ENCODE data around the gene ZDHHC14. TPM values are rescaled to one million over a fixed set of nuclear protein-coding genes. Genes with fewer than 3 reads are reported as not detected.

Gene ZDHHC14
- total RNA-seq, 4 donors from 2014 or later, result 9.1 to 20.6 (median 12.5) TPM

DNA sequence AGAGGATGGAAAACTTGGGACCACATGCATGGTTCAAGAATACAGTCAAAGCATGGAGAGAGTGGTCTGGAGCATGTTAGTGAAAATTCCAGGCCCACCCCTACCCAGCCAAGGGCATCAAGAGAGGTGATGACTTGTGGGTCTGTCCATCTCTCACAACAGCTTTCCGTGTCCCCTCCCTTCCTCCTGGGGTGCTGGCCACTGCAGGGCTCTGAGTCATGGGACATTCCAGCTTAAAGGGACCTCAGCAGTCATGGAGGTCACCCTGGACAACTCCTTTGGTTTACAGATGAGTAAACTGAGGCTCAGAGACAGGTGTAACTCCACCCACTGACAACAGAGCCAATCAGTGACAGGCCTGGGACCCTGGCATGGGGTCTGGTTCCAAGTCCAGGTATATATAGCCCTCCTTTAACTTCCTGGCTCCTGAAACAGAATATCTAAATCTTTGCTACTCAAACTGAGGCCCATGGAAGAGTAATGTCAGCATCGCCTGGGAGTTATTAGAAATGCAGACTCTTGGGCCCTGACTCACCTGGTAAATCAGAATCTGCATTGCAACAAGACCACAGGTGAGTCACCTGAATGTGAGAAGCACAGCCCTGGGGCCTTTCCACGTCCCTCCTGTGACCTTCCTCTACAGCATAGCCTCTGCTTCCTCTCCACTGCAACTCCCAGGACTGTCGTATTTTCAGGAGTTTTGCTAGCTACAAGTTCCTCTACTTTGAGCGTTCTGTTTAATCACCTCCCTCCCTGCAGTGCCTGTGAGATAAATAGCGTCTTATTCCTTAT lies 170.2 kb downstream of the ZDHHC14 start:
- H3K27me3 ChIP-seq, result no peaks in the 10 kb centered on the region
- peaks cover 0 to 8% (median 4%) of the 10 kb centered on the region in 4 donors for H3K4me1 ChIP-seq
- H3K27ac ChIP-seq, result peak overlapping the region in 2 of 4 donors; percentile 5 to 65

DNA sequence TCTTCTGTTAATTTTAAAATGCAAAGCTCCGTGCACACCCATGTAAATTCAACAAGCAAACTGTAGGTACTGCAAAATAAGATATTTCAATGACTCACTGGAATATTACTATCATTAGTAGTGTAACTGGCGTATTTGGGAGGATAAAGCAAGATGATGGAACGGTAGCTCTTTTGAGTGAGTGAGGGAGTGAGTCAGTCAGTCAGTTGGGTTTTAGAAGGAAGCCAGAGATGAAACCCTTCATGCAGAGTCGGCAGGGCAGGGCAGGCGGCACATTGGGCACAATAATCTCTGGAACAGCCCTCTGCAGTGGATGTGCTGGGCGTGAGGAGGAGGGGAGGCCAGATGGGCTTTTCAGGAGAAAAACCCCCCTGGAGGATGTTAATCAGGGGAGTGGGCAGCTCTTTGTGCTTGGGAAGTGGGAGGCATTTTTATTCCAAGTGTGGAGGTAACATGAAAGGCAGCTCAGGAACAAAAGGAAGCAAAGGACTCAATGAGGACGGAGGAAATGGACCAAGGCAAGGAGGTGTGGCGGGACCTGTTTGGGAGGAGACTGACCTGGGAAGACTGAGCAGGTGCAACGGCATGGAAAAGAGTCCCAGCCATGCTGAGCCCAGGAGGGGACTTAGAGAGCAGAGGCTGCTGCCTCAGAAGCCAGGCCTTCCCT lies 171.2 kb downstream of the ZDHHC14 start:
- TF ChIP-seq, protein P1, sequence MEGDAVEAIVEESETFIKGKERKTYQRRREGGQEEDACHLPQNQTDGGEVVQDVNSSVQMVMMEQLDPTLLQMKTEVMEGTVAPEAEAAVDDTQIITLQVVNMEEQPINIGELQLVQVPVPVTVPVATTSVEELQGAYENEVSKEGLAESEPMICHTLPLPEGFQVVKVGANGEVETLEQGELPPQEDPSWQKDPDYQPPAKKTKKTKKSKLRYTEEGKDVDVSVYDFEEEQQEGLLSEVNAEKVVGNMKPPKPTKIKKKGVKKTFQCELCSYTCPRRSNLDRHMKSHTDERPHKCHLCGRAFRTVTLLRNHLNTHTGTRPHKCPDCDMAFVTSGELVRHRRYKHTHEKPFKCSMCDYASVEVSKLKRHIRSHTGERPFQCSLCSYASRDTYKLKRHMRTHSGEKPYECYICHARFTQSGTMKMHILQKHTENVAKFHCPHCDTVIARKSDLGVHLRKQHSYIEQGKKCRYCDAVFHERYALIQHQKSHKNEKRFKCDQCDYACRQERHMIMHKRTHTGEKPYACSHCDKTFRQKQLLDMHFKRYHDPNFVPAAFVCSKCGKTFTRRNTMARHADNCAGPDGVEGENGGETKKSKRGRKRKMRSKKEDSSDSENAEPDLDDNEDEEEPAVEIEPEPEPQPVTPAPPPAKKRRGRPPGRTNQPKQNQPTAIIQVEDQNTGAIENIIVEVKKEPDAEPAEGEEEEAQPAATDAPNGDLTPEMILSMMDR (IDR thresholded peaks at IDR 0.05), result no peak
- no peak for TF ChIP-seq POLR2A (IDR thresholded peaks at IDR 0.05)
- no peaks in the 10 kb centered on the region for H3K9me3 ChIP-seq
- H3K4me3 ChIP-seq, result no peak overlapping the region
- no peak overlapping the region for H3K27ac ChIP-seq
- no peak for DNase-seq
- peaks cover 0 to 12% (median 9%) of the 10 kb centered on the region in 4 donors for H3K4me1 ChIP-seq
- H3K27me3 ChIP-seq, result no peaks in the 10 kb centered on the region
- no peaks in the 10 kb centered on the region for H3K36me3 ChIP-seq

More for the DNA sequence above, 170.2 kb downstream of the ZDHHC14 start:
- no peak for DNase-seq
- no peak overlapping the region for H3K4me3 ChIP-seq
- TF ChIP-seq POLR2A (IDR thresholded peaks at IDR 0.05), result no peak
- TF ChIP-seq, protein P1 (IDR thresholded peaks at IDR 0.05), result no peak
- H3K36me3 ChIP-seq, result no peaks in the 10 kb centered on the region
- H3K9me3 ChIP-seq, result no peaks in the 10 kb centered on the region

DNA sequence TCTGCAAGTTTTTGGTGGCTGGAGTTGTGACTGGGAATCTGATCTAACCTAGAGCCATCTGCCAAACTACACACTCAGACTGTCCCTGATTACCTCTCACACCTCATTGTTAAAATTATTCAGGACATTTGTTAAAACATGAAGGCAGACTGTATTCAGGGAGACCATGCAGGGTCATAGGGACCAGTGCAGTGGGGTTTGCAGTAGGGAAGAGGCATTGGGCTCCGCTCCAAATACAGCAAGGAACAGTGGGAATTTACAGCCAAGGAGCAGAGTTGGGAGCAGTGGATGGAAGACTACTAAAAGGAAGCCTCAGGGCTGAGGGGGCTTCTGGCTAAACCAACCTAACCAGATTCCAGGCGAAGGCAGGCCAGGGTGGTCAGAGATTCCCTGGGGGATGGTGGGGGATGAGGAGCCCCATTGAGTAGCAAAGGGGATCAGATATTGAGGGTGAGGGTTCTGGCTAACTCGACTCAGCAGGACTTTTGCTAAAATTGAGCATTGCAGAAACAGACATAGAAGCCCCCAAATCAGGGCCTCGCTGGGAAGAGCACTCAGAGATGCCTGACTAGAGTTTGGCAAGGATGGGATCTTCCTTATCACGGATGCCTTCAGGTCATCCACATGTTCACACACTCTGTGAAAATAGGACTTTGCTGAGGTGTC lies 172.0 kb downstream of the ZDHHC14 start:
- no peak for TF ChIP-seq POLR2A (IDR thresholded peaks at IDR 0.05)
- TF ChIP-seq, protein P1 (IDR thresholded peaks at IDR 0.05), result no peak
- no peaks in the 10 kb centered on the region for H3K36me3 ChIP-seq

DNA sequence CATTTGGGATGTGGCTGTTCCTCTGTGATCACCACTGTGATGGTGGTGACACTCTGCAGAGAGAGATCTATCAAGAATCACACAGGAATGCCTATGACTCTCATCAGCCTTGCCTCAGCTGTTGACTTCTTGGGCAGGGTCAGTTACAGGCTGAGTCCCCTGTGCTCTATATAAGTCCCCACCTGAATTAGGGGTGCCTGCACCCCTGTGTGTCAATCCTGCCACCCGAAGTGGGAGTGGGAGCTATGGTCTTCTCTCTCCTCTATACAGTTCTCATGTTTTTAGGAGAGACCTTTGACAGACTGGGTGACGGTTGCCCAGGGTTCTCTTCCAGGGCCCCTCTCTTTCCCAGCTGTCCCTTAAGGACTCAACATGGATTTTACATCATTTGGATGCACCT lies 173.8 kb downstream of the ZDHHC14 start:
- TF ChIP-seq, protein P1 (IDR thresholded peaks at IDR 0.05), result no peak
- no peak for TF ChIP-seq POLR2A (IDR thresholded peaks at IDR 0.05)
- Histone ChIP-seq H3K4me1 (peaks cover 0 to 23% (median 15%) of the 10 kb centered on the region in 4 donors), H3K4me3 (no peak overlapping the region), H3K27ac (no peak overlapping the region), H3K36me3 (no peaks in the 10 kb centered on the region), H3K27me3 (no peaks in the 10 kb centered on the region), H3K9me3 (no peaks in the 10 kb centered on the region)
- DNase-seq, result no peak

More for the DNA sequence above, 172.0 kb downstream of the ZDHHC14 start:
- DNase-seq, result no peak
- Histone ChIP-seq H3K27me3 (no peaks in the 10 kb centered on the region), H3K4me3 (no peak overlapping the region), H3K27ac (no peak overlapping the region), H3K4me1 (peaks cover 0 to 14% (median 10%) of the 10 kb centered on the region in 4 donors), H3K9me3 (no peaks in the 10 kb centered on the region)

DNA sequence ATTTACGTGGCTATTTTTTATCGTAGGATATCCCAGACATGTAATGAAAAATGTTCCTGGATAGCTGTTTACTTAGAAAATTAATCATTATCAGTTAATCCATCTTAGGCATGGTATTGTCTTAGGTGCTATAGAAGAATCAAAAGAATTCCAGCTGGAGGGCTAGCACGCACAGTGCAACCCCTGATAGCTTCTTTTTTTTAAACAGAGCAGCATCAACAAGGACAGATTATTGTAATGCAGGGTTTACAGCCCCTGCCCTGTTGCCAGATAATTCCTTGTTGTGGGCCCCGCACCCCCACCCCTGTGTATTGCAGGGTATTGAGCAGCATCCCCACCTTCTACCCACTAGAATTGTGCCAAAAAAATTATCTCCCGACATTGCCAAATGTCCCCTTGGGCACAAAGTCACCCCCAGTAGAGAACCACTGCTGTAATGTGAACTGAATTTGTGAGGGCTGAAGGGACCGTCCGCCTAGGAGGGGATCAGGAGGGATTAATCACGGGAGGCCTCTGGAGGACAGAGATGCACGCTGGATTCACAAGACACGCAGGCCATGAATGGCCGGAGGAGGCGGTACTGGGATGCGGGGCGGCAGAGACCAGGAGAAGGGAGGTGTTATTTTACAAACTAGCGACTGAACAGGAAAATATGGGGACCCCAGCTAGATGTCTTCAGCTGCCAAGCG lies 174.6 kb downstream of the ZDHHC14 start:
- TF ChIP-seq, protein P1 (IDR thresholded peaks at IDR 0.05), result no peak
- TF ChIP-seq POLR2A (IDR thresholded peaks at IDR 0.05), result no peak
- Histone ChIP-seq H3K9me3 (no peaks in the 10 kb centered on the region), H3K27ac (no peak overlapping the region), H3K27me3 (no peaks in the 10 kb centered on the region), H3K36me3 (no peaks in the 10 kb centered on the region), H3K4me1 (peaks cover 0 to 28% (median 15%) of the 10 kb centered on the region in 4 donors), H3K4me3 (no peak overlapping the region)
- DNase-seq, result no peak

Data from Peyer's patch (tissue), 4 donors.